Mucosa of stomach (tissue), 1 donor: Measurements from ENCODE around the gene LIN28A.
A peak's percentile ranks its signal among the peaks of the same experiment; 100 is the strongest.

ENCODE experiments used
- H3K27me3 ChIP-seq: one replicate; pipeline ENCODE4 v1.7.0; 2013; ENCODE audit warnings: mild to moderate bottlenecking, low read length; ENCODE audit not compliant: control insufficient read depth, insufficient read depth
- H3K36me3 ChIP-seq: one replicate; pipeline ENCODE4 v1.7.0; 2013; ENCODE audit warnings: low read length; ENCODE audit not compliant: control insufficient read depth, insufficient read depth
- H3K4me1 ChIP-seq: one replicate; pipeline ENCODE4 v1.7.0; 2013; ENCODE audit warnings: mild to moderate bottlenecking, low read length; ENCODE audit not compliant: control insufficient read depth, insufficient read depth
- H3K4me3 ChIP-seq: one replicate; pipeline ENCODE4 v1.7.0; 2013; ENCODE audit warnings: low read length
- H3K9ac ChIP-seq: one replicate; pipeline ENCODE4 v1.7.0; 2013; ENCODE audit warnings: mild to moderate bottlenecking, low read length, moderate library complexity
- H3K9me3 ChIP-seq: one replicate; pipeline ENCODE4 v1.7.0; 2013; ENCODE audit warnings: mild to moderate bottlenecking, low read length, moderate library complexity; ENCODE audit not compliant: control insufficient read depth
- donor health status: Pancreatic carcinoma.

Gene LIN28A

GRCh38 chr1:26417111-26417759, 6.6 kb downstream of the LIN28A start:
- Histone ChIP-seq H3K27me3 (peaks cover 25% of the 10 kb centered on the region), H3K9me3 (no peaks in the 10 kb centered on the region), H3K36me3 (no peaks in the 10 kb centered on the region), H3K9ac (no peak overlapping the region), H3K4me3 (no peak overlapping the region), H3K4me1 (no peaks in the 10 kb centered on the region)

GRCh38 chr1:26418865-26419349, 8.3 kb downstream of the LIN28A start:
- Histone ChIP-seq H3K27me3 (peaks cover 14% of the 10 kb centered on the region), H3K9me3 (no peaks in the 10 kb centered on the region)

GRCh38 chr1:26419494-26419893, 8.9 kb downstream of the LIN28A start:
- Histone ChIP-seq H3K4me1 (no peaks in the 10 kb centered on the region), H3K9me3 (no peaks in the 10 kb centered on the region), H3K27me3 (peaks cover 12% of the 10 kb centered on the region), H3K36me3 (no peaks in the 10 kb centered on the region), H3K9ac (no peak overlapping the region), H3K4me3 (no peak overlapping the region)

More at GRCh38 chr1:26418865-26419349, 8.3 kb downstream of the LIN28A start:
- no peak overlapping the region for H3K4me3 ChIP-seq
- no peak overlapping the region for H3K9ac ChIP-seq
- H3K4me1 ChIP-seq: no peaks in the 10 kb centered on the region
- no peaks in the 10 kb centered on the region for H3K36me3 ChIP-seq

- Histone ChIP-seq H3K9me3 (no peaks in the 10 kb centered on the region), H3K9ac (no peak overlapping the region)
Measured at GRCh38 chr1:26429721-26430120, 19.1 kb downstream of the LIN28A start.

GRCh38 chr1:26431979-26432695, 21.5 kb downstream of the LIN28A start, which contains the start of gene DHDDS:
Gene DHDDS (plus strand): TSS chr1:26432321. CDS start chr1:26432946, 625 bp downstream.
- H3K27me3 ChIP-seq: no peaks in the 10 kb centered on the region
- H3K9ac ChIP-seq: peak within 1 kb of the TSS; percentile 69
- no peaks in the 10 kb centered on the region for H3K36me3 ChIP-seq
- H3K9me3 ChIP-seq: no peaks in the 10 kb centered on the region
- H3K4me3 ChIP-seq: peak within 1 kb of the TSS; percentile 64
- peaks cover 15% of the 10 kb centered on the region for H3K4me1 ChIP-seq

More at GRCh38 chr1:26429721-26430120, 19.1 kb downstream of the LIN28A start:
- no peaks in the 10 kb centered on the region for H3K36me3 ChIP-seq
- no peak overlapping the region for H3K4me3 ChIP-seq
- H3K27me3 ChIP-seq: no peaks in the 10 kb centered on the region
- H3K4me1 ChIP-seq: peaks cover 15% of the 10 kb centered on the region

GRCh38 chr1:26432793-26433192, 22.2 kb downstream of the LIN28A start:
- Histone ChIP-seq H3K36me3 (no peaks in the 10 kb centered on the region), H3K27me3 (no peaks in the 10 kb centered on the region), H3K4me3 (peak overlapping the region; percentile 64), H3K9ac (peak overlapping the region; percentile 69), H3K9me3 (no peaks in the 10 kb centered on the region), H3K4me1 (peaks cover 15% of the 10 kb centered on the region)

GRCh38 chr1:26434161-26434752, 23.6 kb downstream of the LIN28A start:
- Histone ChIP-seq H3K4me1 (peaks cover 15% of the 10 kb centered on the region), H3K9me3 (no peaks in the 10 kb centered on the region), H3K9ac (no peak overlapping the region), H3K4me3 (no peak overlapping the region), H3K36me3 (no peaks in the 10 kb centered on the region), H3K27me3 (no peaks in the 10 kb centered on the region)

GRCh38 chr1:26438041-26438440, 27.4 kb downstream of the LIN28A start:
- Histone ChIP-seq H3K9ac (no peak overlapping the region), H3K36me3 (peaks cover 6% of the 10 kb centered on the region), H3K4me3 (no peak overlapping the region), H3K27me3 (no peaks in the 10 kb centered on the region), H3K4me1 (peaks cover 13% of the 10 kb centered on the region), H3K9me3 (no peaks in the 10 kb centered on the region)

GRCh38 chr1:26440259-26440658, 29.6 kb downstream of the LIN28A start:
- Histone ChIP-seq H3K9ac (no peak overlapping the region), H3K36me3 (peaks cover 19% of the 10 kb centered on the region), H3K4me1 (no peaks in the 10 kb centered on the region)

GRCh38 chr1:26449868-26450267, 39.3 kb downstream of the LIN28A start:
- no peak overlapping the region for H3K4me3 ChIP-seq
- H3K27me3 ChIP-seq: no peaks in the 10 kb centered on the region
- H3K9me3 ChIP-seq: no peaks in the 10 kb centered on the region
- no peaks in the 10 kb centered on the region for H3K4me1 ChIP-seq
- H3K36me3 ChIP-seq: peaks cover 11% of the 10 kb centered on the region
- H3K9ac ChIP-seq: no peak overlapping the region

More at GRCh38 chr1:26440259-26440658, 29.6 kb downstream of the LIN28A start:
- H3K27me3 ChIP-seq: no peaks in the 10 kb centered on the region
- H3K4me3 ChIP-seq: no peak overlapping the region
- no peaks in the 10 kb centered on the region for H3K9me3 ChIP-seq

GRCh38 chr1:26450908-26451307, 40.3 kb downstream of the LIN28A start:
- H3K27me3 ChIP-seq: no peaks in the 10 kb centered on the region
- peaks cover 12% of the 10 kb centered on the region for H3K36me3 ChIP-seq
- no peaks in the 10 kb centered on the region for H3K9me3 ChIP-seq
- H3K4me3 ChIP-seq: no peak overlapping the region
- no peaks in the 10 kb centered on the region for H3K4me1 ChIP-seq
- H3K9ac ChIP-seq: no peak overlapping the region
